Panc1 (cell line): ENCODE results near the gene KLK7. TPM values are rescaled to one million over a fixed set of nuclear protein-coding genes. Genes with fewer than 3 reads are reported as not detected.

Source experiments
- ATAC-seq: fragments of 200-7000 bp; cut with Tn5 transposase; 2 replicates; pipeline ENCODE4 v1.9.1; 2020; ENCODE audit warnings: mild to moderate bottlenecking, moderate library complexity
- BruUV-seq: library from RNA; stranded (reverse); fragments of 400-500 nt; replicated peaks from 2 replicates; lab custom pipeline; 2021; lab: Mats Ljungman, UMichigan
- CTCF ChIA-PET: fragments of 300-600 bp; sonication (Branson Sonifier 250); formaldehyde crosslinking; loops from one replicate; lab custom pipeline; 2022; ENCODE audit warnings: antibody characterized with exemption; lab: Charles Lee
- POLR2A ChIA-PET: fragments of 300-600 bp; sonication (Branson Sonifier 250); formaldehyde crosslinking; loops from one replicate; lab custom pipeline; 2022; ENCODE audit warnings: antibody characterized with exemption; lab: Charles Lee
- DNase-seq: peaks from one replicate; pipeline ENCODE4 v3.0.0-alpha.2; 2010; ENCODE audit warnings: low read depth, low spot score
- H3K27ac ChIP-seq: 2 replicates; pipeline ENCODE4 v1.5.1; 2011; ENCODE audit warnings: mild to moderate bottlenecking, low read length, inconsistent platforms
- H3K27me3 ChIP-seq: fragments of 200-500 bp; sonication (Bioruptor generic); 2 replicates; pipeline ENCODE4 v1.6.0; 2014; ENCODE audit warnings: low read length, inconsistent platforms; ENCODE audit not compliant: control insufficient read depth, insufficient read depth
- H3K36me3 ChIP-seq: fragments of 200-500 bp; sonication (Bioruptor generic); 2 replicates; pipeline ENCODE4 v1.5.1; 2014; ENCODE audit warnings: inconsistent platforms, mild to moderate bottlenecking, low read length, moderate library complexity; ENCODE audit not compliant: control insufficient read depth, insufficient read depth
- H3K4me1 ChIP-seq: 2 replicates; pipeline ENCODE4 v1.5.1; 2011; ENCODE audit warnings: inconsistent platforms, mild to moderate bottlenecking, low read length, moderate library complexity; ENCODE audit not compliant: control insufficient read depth, insufficient read depth
- H3K4me3 ChIP-seq, 2 experiments: 2 replicates each; pipeline ENCODE4 v1.5.1; 2011 to 2012; ENCODE audit warnings: low read depth in 2 of 2, low read length in 2 of 2, mild to moderate bottlenecking in 2 of 2, inconsistent platforms in 1 of 2, moderate library complexity in 1 of 2
- H3K9me3 ChIP-seq: fragments of 200-500 bp; sonication (Bioruptor generic); 2 replicates; pipeline ENCODE4 v1.5.1; 2014; ENCODE audit warnings: low read depth, mild to moderate bottlenecking, inconsistent platforms, low read length, moderate library complexity; ENCODE audit not compliant: control insufficient read depth, insufficient read depth
- CTCF ChIP-seq: fragments of 450-650 bp; IDR thresholded peaks from 2 replicates; pipeline ENCODE4 v1.5.1; 2017; ENCODE audit warnings: mild to moderate bottlenecking
- POLR2AphosphoS5 ChIP-seq: IDR thresholded peaks from 2 replicates; pipeline ENCODE4 v1.6.1; 2012; ENCODE audit warnings: mild to moderate bottlenecking, low read depth, low read length, moderate library complexity
- REST ChIP-seq, 2 experiments: IDR thresholded peaks; 2 replicates each; pipeline ENCODE4 v1.6.1; 2011 to 2012; ENCODE audit warnings: low read depth in 2 of 2, control low read depth in 1 of 2, low read length in 1 of 2, mild to moderate bottlenecking in 1 of 2, moderate library complexity in 1 of 2; ENCODE audit not compliant: insufficient read depth in 1 of 2
- SIN3A ChIP-seq: IDR thresholded peaks from 2 replicates; pipeline ENCODE4 v1.6.1; 2012; ENCODE audit warnings: low read depth, mild to moderate bottlenecking, low read length, moderate library complexity, borderline replicate concordance; ENCODE audit not compliant: insufficient read depth
- TCF7L2 ChIP-seq: IDR thresholded peaks from 2 replicates; pipeline ENCODE4 v1.6.1; 2011; ENCODE audit warnings: mild to moderate bottlenecking, low read depth, low read length, inconsistent platforms
- in situ Hi-C: cut with HindIII; loops from 2 replicates; pipeline ENCODE4 v1.10.0; 2016; ENCODE audit warnings: low sequenced_read_pairs, low pct_unique_long_range_greater_than_20kb
- intact Hi-C: fragments of 100-400 bp; cut with micrococcal nuclease; formaldehyde crosslinking; loops from one replicate; pipeline ENCODE4 v1.10.0; 2022; ENCODE audit not compliant: unreplicated experiment
- total RNA-seq: library from RNA; stranded (reverse); gene quantifications from one replicate; pipeline ENCODE4 v1.2.1, GENCODE V29; 2021; ENCODE audit not compliant: unreplicated experiment

The KLK7 gene
- total RNA-seq, 1 experiment from 2014 or later: not detected

GRCh38 chr19:51022526-51022925 is 38.8 kb upstream of the KLK7 start:
- in situ Hi-C loops (no loop called here), intact Hi-C loops (no loop called here)
- Histone ChIP-seq H3K4me3 (no peak overlapping the region), H3K9me3 (no peaks in the 10 kb centered on the region), H3K36me3 (no peaks in the 10 kb centered on the region), H3K27ac (no peak overlapping the region), H3K4me1 (peaks cover 3% of the 10 kb centered on the region), H3K27me3 (peaks cover 2% of the 10 kb centered on the region; the same call in 1 of the 2 replicates)
- ATAC-seq (no peak), DNase-seq (no peak)
- no TSS peak for BruUV-seq
- ChIA-PET POLR2A (no interaction called here), CTCF (interaction anchor here (0.6 kb wide), 1 partner anchor 74 kb away, joined by 4 read pairs; no protein-coding TSS in a partner anchor)
- no peak for TF ChIP-seq TCF7L2

- in situ Hi-C loops (no loop called here), intact Hi-C loops (loop anchor here (2.0 kb wide), 1 partner anchor 74 kb away; no protein-coding TSS in a partner anchor)
- ChIA-PET POLR2A (interaction anchor here (0.6 to 0.7 kb wide), 2 partner anchors 12 to 301 kb away, joined by 3 to 5 read pairs; no protein-coding TSS in a partner anchor), CTCF (interaction anchor here (0.6 to 1.6 kb wide), 6 partner anchors 11 to 346 kb away, joined by 3 to 13 read pairs (median 6); no protein-coding TSS in a partner anchor)
- ATAC-seq (peak; percentile 52; the same call in 1 of the 2 replicates), DNase-seq (peak; percentile 35)
- TF ChIP-seq POLR2AphosphoS5: no peak
- TF ChIP-seq CTCF: peak; percentile 81
- Histone ChIP-seq H3K36me3 (no peaks in the 10 kb centered on the region; the same call in 1 of the 2 replicates), H3K9me3 (no peaks in the 10 kb centered on the region), H3K4me1 (peaks cover 3% of the 10 kb centered on the region), H3K4me3 (no peak overlapping the region), H3K27me3 (peaks cover 2% of the 10 kb centered on the region; the same call in 1 of the 2 replicates), H3K27ac (no peak overlapping the region)
- no TSS peak for BruUV-seq
Observed at GRCh38 chr19:51020988-51021651, 37.4 kb upstream of the KLK7 start.

- H3K27ac ChIP-seq: no peak within 1 kb of the TSS
- POLR2A ChIA-PET: interaction anchor here (0.6 kb wide), 1 partner anchor 15 kb away, joined by 11 read pairs; the partner anchor contains the start of gene KLK12
- H3K36me3 ChIP-seq: no peaks in the 10 kb centered on the region; the same call in 1 of the 2 replicates
- peaks cover 2% of the 10 kb centered on the region; the same call in 1 of the 2 replicates for H3K27me3 ChIP-seq
- H3K9me3 ChIP-seq: no peaks in the 10 kb centered on the region
- BruUV-seq: no TSS peak
- peaks cover 3% of the 10 kb centered on the region for H3K4me1 ChIP-seq
- DNase-seq (no peak), ATAC-seq (no peak)
- TF ChIP-seq SIN3A (no peak), CTCF (no peak), TCF7L2 (no peak), POLR2AphosphoS5 (no peak), REST (IDR thresholded peaks at IDR 0.05; ENCODE audit: insufficient read depth in 1 of 2, low read depth in 2 of 2, low read length in 1 of 2) (no peak)
- intact Hi-C loops (no loop called here), in situ Hi-C loops (no loop called here)
- H3K4me3 ChIP-seq: peak within 1 kb of the TSS; percentile 30 to 50
- CTCF ChIA-PET: interaction anchor here (0.6 kb wide), 1 partner anchor 95 kb away, joined by 6 read pairs; no protein-coding TSS in a partner anchor
Observed at GRCh38 chr19:51019544-51019925, 35.8 kb upstream of the KLK7 start, which contains the start of gene KLK10. Gene KLK10 (minus strand): TSS chr19:51019709. CDS start chr19:51019130, 579 bp downstream.
